GM12878 (cell line): Measurements from ENCODE around the gene RHAG. TPM values are rescaled to one million over a fixed set of nuclear protein-coding genes. Genes with fewer than 3 reads are reported as not detected.
A peak's percentile ranks its signal among the peaks of the same experiment; 100 is the strongest.

ENCODE experiments used
- ATAC-seq: fragments of 200-7000 bp; cut with Tn5 transposase; 3 replicates; pipeline ENCODE4 v1.9.1; 2020; ENCODE audit warnings: mild to moderate bottlenecking, moderate library complexity
- BruUV-seq: library from RNA; stranded (reverse); fragments of 400-500 nt; replicated peaks from 2 replicates; lab custom pipeline; 2021; lab: Mats Ljungman, UMichigan
- CTCF ChIA-PET: fragments of 300-600 bp; sonication (Branson Sonifier 250); formaldehyde crosslinking; extraction: SDS; loops from one replicate; lab custom pipeline; 2021; ENCODE audit warnings: inconsistent platforms; lab: Yijun Ruan, JAX
- POLR2A ChIA-PET: fragments of 350-600 bp; formaldehyde crosslinking; extraction: SDS; loops from one replicate; lab custom pipeline; 2021; ENCODE audit warnings: inconsistent platforms; lab: Charles Lee
- RAD21 ChIA-PET: fragments of 300-600 bp; sonication (Branson Sonifier 250); formaldehyde crosslinking; loops from one replicate; lab custom pipeline; 2023; ENCODE audit warnings: antibody characterized with exemption; ENCODE audit not compliant: unreplicated experiment; lab: Charles Lee
- SMC1A ChIA-PET: fragments of 300-600 bp; sonication (Branson Sonifier 250); formaldehyde crosslinking; loops from one replicate; lab custom pipeline; 2023; ENCODE audit not compliant: unreplicated experiment, uncharacterized antibody; lab: Charles Lee
- DNase-seq: peaks from one replicate; pipeline ENCODE4 v3.0.0-alpha.2; 2011; ENCODE audit warnings: low read depth, low spot score
- FAIRE-seq: peaks from 3 replicates; lab custom pipeline; 2011; peaks lifted over from hg19 to GRCh38; lab: Jason Lieb, UNC
- H2AFZ ChIP-seq: 2 replicates; pipeline ENCODE4 v1.6.0; 2011; ENCODE audit warnings: low read depth, low read length, control low read depth; ENCODE audit not compliant: control insufficient read depth
- H3K27ac ChIP-seq: 2 replicates; pipeline ENCODE4 v1.5.1; 2011; ENCODE audit warnings: control low read depth; ENCODE audit not compliant: control insufficient read depth, insufficient read depth
- H3K27me3 ChIP-seq, 2 experiments: replicated peaks in 1 of 2; 2 replicates each; pipeline versions ENCODE4 v1.6.0 to v1.6.1; 2011; ENCODE audit warnings: low read length in 1 of 2; ENCODE audit not compliant: control insufficient read depth in 2 of 2, insufficient read depth in 2 of 2
- H3K36me3 ChIP-seq, 2 experiments: 2 replicates each; pipeline ENCODE4 v1.5.1; 2011; ENCODE audit warnings: low read length in 1 of 2; ENCODE audit not compliant: control insufficient read depth in 2 of 2, insufficient read depth in 2 of 2
- H3K4me1 ChIP-seq: 2 replicates; pipeline ENCODE4 v1.6.1; 2011; ENCODE audit warnings: mild to moderate bottlenecking, low read length, moderate library complexity, mixed read lengths; ENCODE audit not compliant: control insufficient read depth, insufficient read depth
- H3K4me2 ChIP-seq: 2 replicates; pipeline ENCODE4 v1.6.0; 2011; ENCODE audit warnings: control low read depth; ENCODE audit not compliant: control insufficient read depth, insufficient read depth
- H3K4me3 ChIP-seq: fragments of 200-600 bp; sonication (generic); 2 replicates; pipeline ENCODE4 v1.5.1; 2016
- H3K79me2 ChIP-seq: 2 replicates; pipeline ENCODE4 v1.6.0; 2011; ENCODE audit warnings: low read length; ENCODE audit not compliant: control insufficient read depth, insufficient read depth
- H3K9ac ChIP-seq: 2 replicates; pipeline ENCODE4 v1.8.0; 2011; ENCODE audit warnings: low read length, control low read depth, mixed read lengths; ENCODE audit not compliant: control insufficient read depth, insufficient read depth
- H3K9me3 ChIP-seq: replicated peaks from 3 replicates; pipeline ENCODE4 v1.5.1; 2011; ENCODE audit warnings: mild to moderate bottlenecking, low read length; ENCODE audit not compliant: control insufficient read depth, insufficient read depth
- H4K20me1 ChIP-seq: 2 replicates; pipeline ENCODE4 v1.6.0; 2011; ENCODE audit not compliant: control insufficient read depth, insufficient read depth
- CREM ChIP-seq: IDR thresholded peaks from 2 replicates; pipeline ENCODE4 v1.6.1; 2014; ENCODE audit warnings: antibody characterized with exemption, low read depth
- ETV6 ChIP-seq, 2 experiments: fragments of 450-650 bp in 1 of 2; IDR thresholded peaks in 1 of 2; conservative IDR thresholded peaks in 1 of 2; 2 replicates each; pipeline ENCODE4 v1.6.1; 2014; ENCODE audit warnings: antibody characterized with exemption in 1 of 2, borderline replicate concordance in 1 of 2, low read depth in 1 of 2, mild to moderate bottlenecking in 1 of 2, moderate library complexity in 1 of 2
- HCFC1 ChIP-seq: fragments of 150-350 bp; IDR thresholded peaks from 2 replicates; pipeline ENCODE4 v1.6.1; 2014; ENCODE audit warnings: low read length
- IKZF2 ChIP-seq, 2 experiments: fragments of 450-650 bp; IDR thresholded peaks; 2 replicates each; pipeline ENCODE4 v1.6.1; 2017; ENCODE audit warnings: mild to moderate bottlenecking in 2 of 2, moderate library complexity in 2 of 2
- MAX ChIP-seq: IDR thresholded peaks from 2 replicates; pipeline ENCODE4 v1.6.1; 2012; ENCODE audit warnings: low read depth, low read length, improper control_type of control experiment
- MXI1 ChIP-seq: fragments of 150-350 bp; IDR thresholded peaks from 2 replicates; pipeline ENCODE4 v1.6.1; 2011; ENCODE audit warnings: low read depth, mild to moderate bottlenecking, inconsistent platforms, low read length, improper control_type of control experiment
- NR2C2 ChIP-seq: IDR thresholded peaks from 2 replicates; pipeline ENCODE4 v1.6.1; 2011; ENCODE audit warnings: borderline replicate concordance, low read depth; ENCODE audit not compliant: control insufficient read depth, insufficient read length
- NRF1 ChIP-seq: conservative IDR thresholded peaks from 2 replicates; pipeline ENCODE4 v1.6.1; 2011; ENCODE audit warnings: mild to moderate bottlenecking, low read depth, low read length, improper control_type of control experiment
- PBX3 ChIP-seq: IDR thresholded peaks from 2 replicates; pipeline ENCODE4 v1.6.1; 2011; ENCODE audit warnings: mild to moderate bottlenecking, low read depth, low read length, moderate library complexity; ENCODE audit not compliant: insufficient replicate concordance
- PKNOX1 ChIP-seq: fragments of 450-650 bp; IDR thresholded peaks from 2 replicates; pipeline ENCODE4 v1.6.1; 2016; ENCODE audit warnings: mild to moderate bottlenecking
- RCOR1 ChIP-seq: conservative IDR thresholded peaks from 2 replicates; pipeline ENCODE4 v1.6.1; 2012; ENCODE audit warnings: low read depth, low read length, improper control_type of control experiment
- SP1 ChIP-seq: IDR thresholded peaks from one replicate; pipeline ENCODE4 v1.6.1; 2011; ENCODE audit warnings: low read depth, low read length
- SREBF1 ChIP-seq: IDR thresholded peaks from 2 replicates; pipeline ENCODE4 v1.6.1; 2012; ENCODE audit warnings: mild to moderate bottlenecking, low read length
- STAT1 ChIP-seq: fragments of 450-650 bp; conservative IDR thresholded peaks from 2 replicates; pipeline ENCODE4 v1.6.1; 2014; ENCODE audit warnings: antibody characterized with exemption, mild to moderate bottlenecking
- SUPT20H ChIP-seq: IDR thresholded peaks from 2 replicates; pipeline ENCODE4 v1.6.1; 2011; ENCODE audit warnings: low read depth, mild to moderate bottlenecking, low read length, moderate library complexity, borderline replicate concordance; ENCODE audit not compliant: control insufficient read depth
- WGBS: methylation state at CpG from one replicate; pipeline ENCODE4 v1.1.6; 2016; ENCODE audit warnings: low lambda C conversion rate; ENCODE audit not compliant: insufficient replicate concordance, insufficient coverage; ENCODE audit errors: missing lambda C conversion rate; 5-methylcytosine and 5-hydroxymethylcytosine counted together
- in situ Hi-C: fragments of 300-500 bp; cut with MboI; formaldehyde crosslinking; loops from 9 replicates; pipeline ENCODE4 v1.14.3; 2018; ENCODE audit warnings: mixed read lengths
- intact Hi-C: fragments of 100-400 bp; cut with micrococcal nuclease; formaldehyde crosslinking; loops from one replicate; pipeline ENCODE4 v1.14.2; 2022; ENCODE audit not compliant: unreplicated experiment
- polyA plus RNA-seq, 11 experiments: library from polyadenylated mRNA; depleted of rRNA in 4 of 11; unstranded in 6 of 11; stranded (reverse) in 5 of 11; fragments of >200 nt; fragmentation: Nextera tagmentation in 4 of 11; fragmentation: Illumina TruSeq in 1 of 11; extraction: Ambion mirVana in 4 of 11; extraction: Trizol in 1 of 11; gene quantifications; 1 replicate in 1 of 11; 2 replicates in 10 of 11; pipeline versions ENCODE4 v1.2.1 to v1.2.3, GENCODE V29; 2011 to 2016; ENCODE audit warnings: inconsistent platforms in 2 of 11, missing spikeins in 2 of 11, low read depth in 1 of 11
- total RNA-seq, 4 experiments: library from RNA; depleted of rRNA in 3 of 4; stranded (reverse); fragments of >200 nt in 3 of 4; fragmentation: Illumina TruSeq in 1 of 4; extraction: Trizol in 1 of 4; gene quantifications; 2 replicates each; pipeline versions ENCODE4 v1.2.1 to v1.2.3, GENCODE V29; 2013 to 2021

The RHAG gene
- total and polyA plus RNA-seq, 10 of the 15 experiments (the other 5 are each of a cell fraction or from before 2014, with no cell fraction given), result 0.06 to 0.18 (median 0.10) TPM; not detected in 6

- SMC1A ChIA-PET, result no interaction called here
- no peaks in the 10 kb centered on the region for H3K9me3 ChIP-seq
- no peaks in the 10 kb centered on the region for H4K20me1 ChIP-seq
- RAD21 ChIA-PET, result no interaction called here
- WGBS, result 54% methylated on average over 3 of the region's 3 CpGs
- no peaks in the 10 kb centered on the region for H3K27me3 ChIP-seq
- FAIRE-seq (no peak), ATAC-seq (no peak)
- H2AFZ ChIP-seq, result no peak overlapping the region
- H3K4me2 ChIP-seq, result no peak overlapping the region
- in situ Hi-C loops, result no loop called here
- no TSS peak for BruUV-seq
- H3K36me3 ChIP-seq, result no peaks in the 10 kb centered on the region
- H3K79me2 ChIP-seq, result no peaks in the 10 kb centered on the region
- no peaks in the 10 kb centered on the region; the same call in 1 of the 2 replicates for H3K4me1 ChIP-seq
- no peak overlapping the region for H3K4me3 ChIP-seq
- POLR2A ChIA-PET, result no interaction called here
- TF ChIP-seq SUPT20H (no peak), ETV6 (conservative IDR thresholded peaks at IDR 0.05 in 1 of 2, IDR thresholded peaks at IDR 0.05 in 1 of 2; ENCODE audit: borderline replicate concordance in 1 of 2, low read depth in 1 of 2) (no peak), IKZF2 (IDR thresholded peaks at IDR 0.05) (no peak), RCOR1 (no peak), NR2C2 (no peak), SP1 (no peak), MXI1 (no peak), HCFC1 (no peak), CREM (no peak)
- TF ChIP-seq, all 136 proteins: peak for 0
- CTCF ChIA-PET, result interaction anchor here (1.5 kb wide), 1 partner anchor 25 kb away, joined by 6 read pairs; no protein-coding TSS in a partner anchor
- intact Hi-C loops, result no loop called here
- Histone ChIP-seq H3K27ac (no peak overlapping the region), H3K9ac (no peak overlapping the region)
- no peak for DNase-seq
Measured at GRCh38 chr6:49557177-49557576, 79.5 kb downstream of the RHAG start.

- SMC1A ChIA-PET, result no interaction called here
- H3K9ac ChIP-seq, result no peak overlapping the region
- no peaks in the 10 kb centered on the region for H3K9me3 ChIP-seq
- H3K79me2 ChIP-seq, result no peaks in the 10 kb centered on the region
- H3K4me2 ChIP-seq, result no peak overlapping the region
- BruUV-seq, result no TSS peak
- no peak for FAIRE-seq
- CTCF ChIA-PET, result no interaction called here
- H4K20me1 ChIP-seq, result no peaks in the 10 kb centered on the region
- intact Hi-C loops, result no loop called here
- RAD21 ChIA-PET, result no interaction called here
- POLR2A ChIA-PET, result no interaction called here
- TF ChIP-seq SREBF1 (no peak), PBX3 (peak; percentile 9), MAX (no peak), STAT1 (no peak), NRF1 (no peak), PKNOX1 (peak; percentile 27; the same call in 1 of the 2 replicates)
- TF ChIP-seq, all 136 proteins: peak for 2
- Histone ChIP-seq H2AFZ (no peak overlapping the region), H3K4me3 (no peak overlapping the region), H3K36me3 (no peaks in the 10 kb centered on the region), H3K4me1 (no peaks in the 10 kb centered on the region; the same call in 1 of the 2 replicates), H3K27ac (no peak overlapping the region), H3K27me3 (no peaks in the 10 kb centered on the region)
- in situ Hi-C loops, result no loop called here
- ATAC-seq (peak; percentile 45; the same call in 2 of the 3 replicates), DNase-seq (no peak)
Measured at GRCh38 chr6:49556429-49556837, 80.2 kb downstream of the RHAG start.
